Measurements from ENCODE around the gene SCGB1C2.

- TF ChIP-seq BHLHE40 (IDR thresholded peaks at IDR 0.05; ENCODE audit: borderline replicate concordance) (no peak), SUZ12 (IDR thresholded peaks at IDR 0.05) (no peak), LEF1 (IDR thresholded peaks at IDR 0.05; ENCODE audit: borderline replicate concordance) (no peak)
Measured at GRCh38 chr17:179066-179432, 41.7 kb downstream of the SCGB1C2 start.

Data from HEK293T (cell line).